PC-9 (cell line): ENCODE data around the gene SIRT1. TPM values are rescaled to one million over a fixed set of nuclear protein-coding genes. Genes with fewer than 3 reads are reported as not detected.

Experiments
- BruUV-seq: library from RNA; stranded (reverse); fragments of 400-500 nt; replicated peaks from 2 replicates; lab custom pipeline; 2021; lab: Mats Ljungman, UMichigan
- CTCF ChIA-PET: fragments of 300-600 bp; sonication (Branson Sonifier 250); formaldehyde crosslinking; loops from one replicate; lab custom pipeline; 2022; ENCODE audit warnings: antibody characterized with exemption; lab: Charles Lee
- POLR2A ChIA-PET: fragments of 300-600 bp; sonication (Branson Sonifier 250); formaldehyde crosslinking; loops from one replicate; lab custom pipeline; 2022; ENCODE audit warnings: antibody characterized with exemption; ENCODE audit not compliant: unreplicated experiment; lab: Charles Lee
- DNase-seq, 2 experiments: peaks; one replicate each; pipeline versions ENCODE4 v3.0.0 to v3.0.0-alpha.2; 2015 to 2022; ENCODE audit warnings: mixed read lengths in 1 of 2
- H2AFZ ChIP-seq: fragments of 200-600 bp; sonication (generic); 2 replicates; pipeline ENCODE4 v1.8.1; 2017; ENCODE audit warnings: antibody characterized with exemption
- H3F3A ChIP-seq: fragments of 200-600 bp; sonication (generic); 2 replicates; pipeline ENCODE4 v1.8.1; 2017; ENCODE audit warnings: antibody characterized with exemption, mild to moderate bottlenecking, low read depth; ENCODE audit not compliant: insufficient read depth
- H3K27ac ChIP-seq: fragments of 200-600 bp; sonication (generic); 2 replicates; pipeline ENCODE4 v1.6.1; 2016; ENCODE audit warnings: mixed run types
- H3K27me3 ChIP-seq: fragments of 200-600 bp; sonication (generic); 2 replicates; pipeline ENCODE4 v1.6.1; 2016; ENCODE audit warnings: low read depth, mixed run types; ENCODE audit not compliant: insufficient read depth
- H3K36me3 ChIP-seq: fragments of 200-600 bp; sonication (generic); 2 replicates; pipeline ENCODE4 v1.6.1; 2016; ENCODE audit warnings: low read depth, mixed run types
- H3K4me1 ChIP-seq: fragments of 200-600 bp; sonication (generic); replicated peaks from 2 replicates; pipeline ENCODE4 v1.6.1; 2016; ENCODE audit warnings: mixed run types; ENCODE audit not compliant: insufficient read depth
- H3K4me2 ChIP-seq: fragments of 200-600 bp; sonication (generic); 2 replicates; pipeline ENCODE4 v1.6.1; 2017; ENCODE audit warnings: mixed run types
- H3K4me3 ChIP-seq: fragments of 200-600 bp; sonication (generic); 2 replicates; pipeline ENCODE4 v1.6.1; 2016; ENCODE audit warnings: mixed run types
- H3K79me2 ChIP-seq: fragments of 200-600 bp; sonication (generic); 2 replicates; pipeline ENCODE4 v1.6.1; 2017; ENCODE audit warnings: low read depth, mixed run types
- H3K9me2 ChIP-seq: fragments of 200-600 bp; sonication (generic); 2 replicates; pipeline ENCODE4 v1.8.1; 2017; ENCODE audit warnings: mild to moderate bottlenecking; ENCODE audit not compliant: insufficient read depth
- H3K9me3 ChIP-seq: fragments of 200-600 bp; sonication (generic); 2 replicates; pipeline ENCODE4 v1.8.1; 2016; ENCODE audit warnings: low read depth; ENCODE audit not compliant: insufficient read depth
- H4K20me1 ChIP-seq: fragments of 200-600 bp; sonication (generic); 2 replicates; pipeline ENCODE4 v1.8.1; 2017; ENCODE audit not compliant: insufficient read depth
- EZH2 ChIP-seq: fragments of 200-600 bp; sonication (generic); IDR thresholded peaks from 2 replicates; pipeline ENCODE4 v1.8.0; 2017; ENCODE audit warnings: antibody characterized with exemption, low read depth
- intact Hi-C: fragments of 100-400 bp; cut with micrococcal nuclease; formaldehyde crosslinking; loops from one replicate; pipeline ENCODE4 v1.10.0; 2022; ENCODE audit not compliant: unreplicated experiment
- total RNA-seq: library from RNA; stranded (reverse); gene quantifications from 2 replicates; pipeline ENCODE4 v1.2.3, GENCODE V29; 2021
- TF ChIP-seq, protein P1 (sequence below): fragments of 200-600 bp; sonication (generic); conservative IDR thresholded peaks from 2 replicates; pipeline ENCODE4 v1.6.1; 2017; ENCODE audit warnings: mixed run types, antibody characterized with exemption, mild to moderate bottlenecking, moderate library complexity

SIRT1 gene
- total RNA-seq, 1 experiment from 2014 or later = 15.8 TPM

- TF ChIP-seq, protein P1, sequence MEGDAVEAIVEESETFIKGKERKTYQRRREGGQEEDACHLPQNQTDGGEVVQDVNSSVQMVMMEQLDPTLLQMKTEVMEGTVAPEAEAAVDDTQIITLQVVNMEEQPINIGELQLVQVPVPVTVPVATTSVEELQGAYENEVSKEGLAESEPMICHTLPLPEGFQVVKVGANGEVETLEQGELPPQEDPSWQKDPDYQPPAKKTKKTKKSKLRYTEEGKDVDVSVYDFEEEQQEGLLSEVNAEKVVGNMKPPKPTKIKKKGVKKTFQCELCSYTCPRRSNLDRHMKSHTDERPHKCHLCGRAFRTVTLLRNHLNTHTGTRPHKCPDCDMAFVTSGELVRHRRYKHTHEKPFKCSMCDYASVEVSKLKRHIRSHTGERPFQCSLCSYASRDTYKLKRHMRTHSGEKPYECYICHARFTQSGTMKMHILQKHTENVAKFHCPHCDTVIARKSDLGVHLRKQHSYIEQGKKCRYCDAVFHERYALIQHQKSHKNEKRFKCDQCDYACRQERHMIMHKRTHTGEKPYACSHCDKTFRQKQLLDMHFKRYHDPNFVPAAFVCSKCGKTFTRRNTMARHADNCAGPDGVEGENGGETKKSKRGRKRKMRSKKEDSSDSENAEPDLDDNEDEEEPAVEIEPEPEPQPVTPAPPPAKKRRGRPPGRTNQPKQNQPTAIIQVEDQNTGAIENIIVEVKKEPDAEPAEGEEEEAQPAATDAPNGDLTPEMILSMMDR = no peak
- no peak for TF ChIP-seq EZH2
- H3K79me2 ChIP-seq = no peaks in the 10 kb centered on the region
- POLR2A ChIA-PET = no interaction called here
Observed at GRCh38 chr10:67839951-67840350, 44.5 kb upstream of the SIRT1 start.

GRCh38 chr10:67841737-67842136 lies 42.7 kb upstream of the SIRT1 start:
- no peaks in the 10 kb centered on the region for H3K27me3 ChIP-seq
- POLR2A ChIA-PET = no interaction called here
- no peaks in the 10 kb centered on the region for H3F3A ChIP-seq
- intact Hi-C loops = no loop called here
- no peak overlapping the region for H2AFZ ChIP-seq
- BruUV-seq = no TSS peak
- H3K36me3 ChIP-seq = no peaks in the 10 kb centered on the region
- no peaks in the 10 kb centered on the region for H3K9me2 ChIP-seq
- H3K9me3 ChIP-seq = no peaks in the 10 kb centered on the region; the same call in 1 of the 2 replicates
- DNase-seq = no peak
- H3K4me1 ChIP-seq = no peaks in the 10 kb centered on the region
- H3K27ac ChIP-seq = no peak overlapping the region
- H3K4me2 ChIP-seq = no peak overlapping the region
- TF ChIP-seq, protein P1 = no peak
- no peak for TF ChIP-seq EZH2
- H3K79me2 ChIP-seq = no peaks in the 10 kb centered on the region
- H3K4me3 ChIP-seq = no peak overlapping the region
- no peaks in the 10 kb centered on the region for H4K20me1 ChIP-seq
- CTCF ChIA-PET = no interaction called here

More at GRCh38 chr10:67839951-67840350, 44.5 kb upstream of the SIRT1 start:
- Histone ChIP-seq H3K9me2 (no peaks in the 10 kb centered on the region), H3K27ac (no peak overlapping the region), H3K4me1 (no peaks in the 10 kb centered on the region), H3F3A (no peaks in the 10 kb centered on the region), H3K9me3 (no peaks in the 10 kb centered on the region; the same call in 1 of the 2 replicates), H3K36me3 (no peaks in the 10 kb centered on the region), H3K27me3 (no peaks in the 10 kb centered on the region), H4K20me1 (no peaks in the 10 kb centered on the region), H3K4me3 (no peak overlapping the region), H2AFZ (no peak overlapping the region), H3K4me2 (no peak overlapping the region)
- DNase-seq = peak in 1 of 2 experiments; percentile 52
- BruUV-seq = no TSS peak
- CTCF ChIA-PET = interaction anchor here (0.7 kb wide), 1 partner anchor 373 kb away, joined by 4 read pairs; no protein-coding TSS in a partner anchor
- intact Hi-C loops = no loop called here

- CTCF ChIA-PET = no interaction called here
- no TSS peak for BruUV-seq
Observed at GRCh38 chr10:67843284-67843683, 41.2 kb upstream of the SIRT1 start.

More at GRCh38 chr10:67843284-67843683, 41.2 kb upstream of the SIRT1 start:
- Histone ChIP-seq H2AFZ (no peak overlapping the region), H3K4me1 (no peaks in the 10 kb centered on the region), H3F3A (peaks cover 3% of the 10 kb centered on the region; the same call in 1 of the 2 replicates), H3K9me2 (no peaks in the 10 kb centered on the region), H4K20me1 (no peaks in the 10 kb centered on the region), H3K27ac (no peak overlapping the region), H3K27me3 (no peaks in the 10 kb centered on the region), H3K4me3 (no peak overlapping the region), H3K4me2 (no peak overlapping the region), H3K9me3 (no peaks in the 10 kb centered on the region; the same call in 1 of the 2 replicates), H3K36me3 (no peaks in the 10 kb centered on the region), H3K79me2 (no peaks in the 10 kb centered on the region)
- intact Hi-C loops = no loop called here
- TF ChIP-seq, protein P1 = no peak
- TF ChIP-seq EZH2 = no peak
- no peak for DNase-seq
- POLR2A ChIA-PET = no interaction called here
